OCI-LY3 (cell line): ENCODE results near the gene HIVEP3.

Experiments used
- H2AFZ ChIP-seq: fragments of 200-600, 300-600 bp; shearing (Covaris generic); 2 replicates; pipeline ENCODE4 v1.6.0; 2014; ENCODE audit warnings: antibody characterized with exemption, low read depth, low read length
- H3K27ac ChIP-seq: fragments of 200-600, 300-600 bp; sonication (generic); 2 replicates; pipeline ENCODE4 v1.5.1; 2014; ENCODE audit warnings: mild to moderate bottlenecking, low read length, moderate library complexity, mixed read lengths
- H3K27me3 ChIP-seq: fragments of 200-600, 300-600 bp; sonication (generic); 2 replicates; pipeline ENCODE4 v1.6.1; 2014; ENCODE audit warnings: low read depth, low read length, mixed read lengths
- H3K36me3 ChIP-seq: fragments of 200-600, 300-600 bp; sonication (generic); replicated peaks from 2 replicates; pipeline ENCODE3; 2014; ENCODE audit warnings: low read depth, low read length, mixed read lengths
- H3K4me1 ChIP-seq: fragments of 300-600, 200-600 bp; sonication (generic); 2 replicates; pipeline ENCODE4 v1.6.1; 2014; ENCODE audit warnings: low read length, mixed read lengths
- H3K4me2 ChIP-seq: fragments of 200-600, 300-600 bp; sonication (generic); 2 replicates; pipeline ENCODE4 v1.6.1; 2014; ENCODE audit warnings: low read length, mixed read lengths
- H3K4me3 ChIP-seq: fragments of 300-600, 200-600 bp; sonication (generic); 2 replicates; pipeline ENCODE4 v1.5.1; 2014; ENCODE audit warnings: antibody characterized with exemption, mild to moderate bottlenecking, low read length, moderate library complexity
- H3K79me2 ChIP-seq: fragments of 300-600, 200-600 bp; shearing (Covaris generic); 2 replicates; pipeline ENCODE4 v1.6.1; 2014; ENCODE audit warnings: mild to moderate bottlenecking, low read length, mixed read lengths
- H3K9ac ChIP-seq: fragments of 300-600, 200-600 bp; shearing (Covaris generic); 2 replicates; pipeline ENCODE4 v1.6.0; 2014; ENCODE audit warnings: mild to moderate bottlenecking, low read length, moderate library complexity
- H3K9me3 ChIP-seq: fragments of 200-600, 300-600 bp; shearing (Covaris generic); 2 replicates; pipeline ENCODE4 v1.6.1; 2014; ENCODE audit warnings: low read length, mixed read lengths; ENCODE audit not compliant: insufficient read depth
- H4K20me1 ChIP-seq: fragments of 200-600, 300-600 bp; sonication (generic); 2 replicates; pipeline ENCODE4 v1.6.1; 2016; ENCODE audit warnings: low read length, mixed read lengths; ENCODE audit not compliant: insufficient read depth
- EZH2phosphoT487 ChIP-seq: fragments of 200-600 bp; shearing (Covaris generic); IDR thresholded peaks from 2 replicates; pipeline ENCODE4 v1.6.1; 2018; ENCODE audit warnings: antibody characterized with exemption, mixed run types, low read depth
- TF ChIP-seq, protein P1 (sequence below): fragments of 200-600, 300-600 bp; sonication (generic); IDR thresholded peaks from 2 replicates; pipeline ENCODE4 v1.5.1; 2014; ENCODE audit warnings: antibody characterized with exemption, low read length, low read depth

The HIVEP3 gene

DNA sequence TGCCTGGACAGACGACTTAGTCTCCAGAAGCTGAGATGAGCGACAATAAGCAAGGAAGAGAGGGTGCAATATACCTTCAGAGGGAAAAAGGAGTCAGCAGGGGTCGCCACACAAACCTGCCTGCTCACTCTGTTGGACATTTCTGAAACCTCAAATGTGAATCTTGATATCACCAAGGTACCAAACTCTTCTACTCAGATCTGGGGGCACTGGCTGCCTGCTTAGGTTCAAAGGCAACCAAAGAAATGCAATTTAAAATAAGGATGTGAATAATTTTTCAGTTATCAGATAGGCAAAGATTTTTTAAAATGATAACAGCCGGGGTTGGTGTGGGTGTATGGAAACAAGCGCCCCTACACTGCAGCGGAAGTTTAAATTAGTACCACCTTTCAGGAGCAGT, 164.2 kb downstream of the HIVEP3 start:
- Histone ChIP-seq H3K9me3 (no peaks in the 10 kb centered on the region), H3K79me2 (peaks cover 16% of the 10 kb centered on the region), H4K20me1 (no peaks in the 10 kb centered on the region), H3K27me3 (no peaks in the 10 kb centered on the region), H3K4me1 (peaks cover 72% of the 10 kb centered on the region), H3K9ac (peak overlapping the region; percentile 57), H3K4me2 (peak overlapping the region; percentile 53), H3K4me3 (peak overlapping the region; percentile 19; the same call in 1 of the 2 replicates), H2AFZ (peak overlapping the region; percentile 80; the same call in 1 of the 2 replicates), H3K36me3 (no peaks in the 10 kb centered on the region), H3K27ac (peak overlapping the region; percentile 79)
- TF ChIP-seq, protein P1, sequence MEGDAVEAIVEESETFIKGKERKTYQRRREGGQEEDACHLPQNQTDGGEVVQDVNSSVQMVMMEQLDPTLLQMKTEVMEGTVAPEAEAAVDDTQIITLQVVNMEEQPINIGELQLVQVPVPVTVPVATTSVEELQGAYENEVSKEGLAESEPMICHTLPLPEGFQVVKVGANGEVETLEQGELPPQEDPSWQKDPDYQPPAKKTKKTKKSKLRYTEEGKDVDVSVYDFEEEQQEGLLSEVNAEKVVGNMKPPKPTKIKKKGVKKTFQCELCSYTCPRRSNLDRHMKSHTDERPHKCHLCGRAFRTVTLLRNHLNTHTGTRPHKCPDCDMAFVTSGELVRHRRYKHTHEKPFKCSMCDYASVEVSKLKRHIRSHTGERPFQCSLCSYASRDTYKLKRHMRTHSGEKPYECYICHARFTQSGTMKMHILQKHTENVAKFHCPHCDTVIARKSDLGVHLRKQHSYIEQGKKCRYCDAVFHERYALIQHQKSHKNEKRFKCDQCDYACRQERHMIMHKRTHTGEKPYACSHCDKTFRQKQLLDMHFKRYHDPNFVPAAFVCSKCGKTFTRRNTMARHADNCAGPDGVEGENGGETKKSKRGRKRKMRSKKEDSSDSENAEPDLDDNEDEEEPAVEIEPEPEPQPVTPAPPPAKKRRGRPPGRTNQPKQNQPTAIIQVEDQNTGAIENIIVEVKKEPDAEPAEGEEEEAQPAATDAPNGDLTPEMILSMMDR: peak; percentile 63
- TF ChIP-seq EZH2phosphoT487: no peak

DNA sequence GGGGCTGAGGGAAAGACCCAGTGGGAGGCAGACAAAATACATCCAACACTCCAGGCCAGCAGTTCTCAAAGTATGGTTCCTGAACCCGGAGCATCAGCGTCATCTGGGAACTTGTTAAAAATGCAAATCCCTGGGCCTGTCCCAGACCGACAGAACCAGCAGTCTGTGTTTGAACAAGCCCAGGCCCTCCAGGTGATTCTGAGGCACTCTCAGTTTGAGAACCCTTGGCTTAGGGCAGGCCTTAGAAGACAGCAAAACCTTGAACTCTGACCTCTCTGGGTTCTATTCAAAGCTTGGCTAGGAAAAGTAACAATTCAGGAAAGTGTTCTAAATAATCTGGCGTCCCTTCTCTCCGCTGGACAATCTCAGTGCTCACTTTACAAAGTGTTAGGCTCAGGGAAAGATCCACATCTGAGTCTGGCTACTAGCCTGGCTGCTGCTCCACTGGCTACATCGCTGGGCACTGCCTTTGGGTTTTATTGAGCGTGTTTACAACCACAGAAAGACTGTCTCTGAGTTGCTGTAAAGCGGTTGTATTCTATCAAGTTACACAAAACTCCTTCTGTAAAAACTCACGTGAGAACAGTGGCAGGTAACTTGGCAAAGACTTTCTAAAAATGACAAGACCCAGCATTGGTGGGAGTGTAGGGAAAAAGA, 166.1 kb downstream of the HIVEP3 start:
- Histone ChIP-seq H3K79me2 (peaks cover 35% of the 10 kb centered on the region), H3K36me3 (no peaks in the 10 kb centered on the region), H3K4me3 (peak overlapping the region; percentile 76), H4K20me1 (no peaks in the 10 kb centered on the region), H3K27me3 (no peaks in the 10 kb centered on the region), H3K9ac (peak overlapping the region; percentile 99), H3K9me3 (no peaks in the 10 kb centered on the region), H3K4me2 (peak overlapping the region; percentile 97), H2AFZ (no peak overlapping the region), H3K27ac (peak overlapping the region; percentile 100), H3K4me1 (peaks cover 76% of the 10 kb centered on the region)
- no peak for TF ChIP-seq EZH2phosphoT487
- TF ChIP-seq, protein P1: no peak

DNA sequence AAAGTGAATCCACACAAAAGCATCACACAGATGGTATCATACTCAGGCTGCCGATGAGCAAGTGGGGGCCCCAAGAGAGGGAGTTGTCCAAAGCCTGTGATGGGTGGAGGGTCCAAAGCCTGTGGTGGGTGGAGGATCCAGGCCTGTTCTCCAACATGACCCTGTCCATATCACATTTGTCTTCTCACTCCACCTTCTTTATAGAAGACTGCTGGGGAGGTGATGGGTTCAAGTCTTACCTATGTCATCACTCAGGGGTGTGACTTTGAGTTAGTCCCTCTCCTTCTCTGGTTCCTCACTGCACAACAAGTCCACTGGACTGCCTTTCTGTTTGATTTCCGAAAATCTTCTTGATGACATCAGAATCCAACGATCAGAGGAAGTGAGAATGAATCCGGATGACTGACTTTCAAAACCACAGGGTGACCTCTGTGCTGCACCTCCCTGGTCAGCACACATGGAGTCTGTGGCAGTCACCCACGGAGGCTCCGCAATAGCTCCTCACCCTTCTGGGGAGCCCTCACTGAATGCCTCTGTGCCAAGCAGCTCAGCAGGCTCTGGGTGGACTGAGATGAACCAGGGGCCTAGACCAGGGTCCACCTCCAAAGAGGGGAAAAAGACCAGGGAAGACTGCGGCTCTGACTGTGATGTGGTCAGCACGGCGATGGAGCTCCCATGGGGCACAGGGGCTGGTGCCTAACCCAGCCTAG, 166.8 kb downstream of the HIVEP3 start:
- Histone ChIP-seq H2AFZ (no peak overlapping the region), H3K9ac (peak overlapping the region; percentile 99), H3K4me1 (peaks cover 82% of the 10 kb centered on the region), H3K27me3 (no peaks in the 10 kb centered on the region), H3K79me2 (peaks cover 39% of the 10 kb centered on the region), H4K20me1 (no peaks in the 10 kb centered on the region), H3K36me3 (no peaks in the 10 kb centered on the region), H3K4me3 (peak overlapping the region; percentile 76), H3K27ac (peak overlapping the region; percentile 100), H3K9me3 (no peaks in the 10 kb centered on the region), H3K4me2 (peak overlapping the region; percentile 97)
- TF ChIP-seq, protein P1: no peak
- TF ChIP-seq EZH2phosphoT487: no peak

DNA sequence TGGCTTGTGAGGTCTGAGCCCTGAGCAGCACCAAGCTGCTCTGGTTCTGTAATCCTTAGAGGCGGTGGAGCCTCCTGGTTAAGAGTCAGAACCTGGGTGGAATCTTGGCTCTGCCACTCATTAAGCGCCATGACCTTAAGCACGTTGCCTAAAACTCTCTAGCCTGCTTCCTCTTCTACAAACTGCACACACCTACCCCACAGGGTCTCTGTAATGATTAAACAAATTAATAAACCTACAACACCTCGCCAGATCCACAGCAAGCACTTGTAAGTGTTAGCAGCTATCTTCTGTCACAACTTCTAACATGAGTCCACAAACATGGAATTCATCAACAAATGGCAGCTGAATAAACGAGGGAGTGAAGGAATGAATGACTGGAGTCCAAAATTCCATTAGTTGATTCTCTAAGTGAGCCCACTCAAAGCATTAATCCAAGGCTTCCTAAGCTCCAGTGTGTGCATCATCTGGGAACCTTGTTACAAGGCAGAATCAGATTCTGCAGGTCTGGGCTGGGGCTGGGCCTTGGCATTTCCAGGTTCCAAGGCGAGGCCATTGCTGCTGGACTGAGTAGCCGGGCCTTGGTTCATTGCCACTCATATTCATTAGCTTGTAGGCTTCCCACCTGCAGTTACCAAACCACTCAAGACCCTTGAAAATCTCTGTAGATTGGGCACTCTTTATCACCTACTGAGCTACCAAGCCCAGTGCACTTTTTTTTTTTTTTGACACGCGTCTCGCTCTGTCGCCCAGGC, 168.6 kb downstream of the HIVEP3 start:
- H3K27me3 ChIP-seq: no peaks in the 10 kb centered on the region
- H3K9ac ChIP-seq: peak overlapping the region; percentile 90
- H3K36me3 ChIP-seq: no peaks in the 10 kb centered on the region
- H2AFZ ChIP-seq: no peak overlapping the region
- peak overlapping the region; percentile 61 for H3K4me2 ChIP-seq
- no peak overlapping the region for H3K4me3 ChIP-seq
- peak overlapping the region; percentile 100 for H3K27ac ChIP-seq
- H3K79me2 ChIP-seq: peaks cover 45% of the 10 kb centered on the region
- H3K4me1 ChIP-seq: peaks cover 96% of the 10 kb centered on the region
- no peak for TF ChIP-seq EZH2phosphoT487
- TF ChIP-seq, protein P1: no peak
- H4K20me1 ChIP-seq: no peaks in the 10 kb centered on the region
- no peaks in the 10 kb centered on the region for H3K9me3 ChIP-seq
